Keratinocyte (primary cell): Measurements from ENCODE around the gene RBMS3. TPM values are rescaled to one million over a fixed set of nuclear protein-coding genes. Genes with fewer than 3 reads are reported as not detected.

ENCODE experiments used
- DNase-seq: peaks from one replicate; pipeline ENCODE4 v3.0.0-alpha.2; 2011; ENCODE audit warnings: low read depth, missing footprints, low spot score
- FAIRE-seq: peaks from 2 replicates; lab custom pipeline; 2011; peaks lifted over from hg19 to GRCh38; lab: Jason Lieb, UNC
- H2AFZ ChIP-seq: 2 replicates; pipeline ENCODE4 v1.6.0; 2012; ENCODE audit warnings: low read length, control low read depth, inconsistent platforms; ENCODE audit not compliant: control insufficient read depth
- H3K27ac ChIP-seq: 2 replicates; pipeline ENCODE4 v1.5.1; 2011; ENCODE audit warnings: low read length; ENCODE audit not compliant: control insufficient read depth, insufficient read depth
- H3K27me3 ChIP-seq: 3 replicates; pipeline ENCODE4 v1.6.0; 2011; ENCODE audit warnings: low read length; ENCODE audit not compliant: control insufficient read depth, insufficient read depth; ENCODE audit errors: extremely low read depth
- H3K36me3 ChIP-seq, 2 experiments: 2 replicates in 1 of 2; 3 replicates in 1 of 2; pipeline ENCODE4 v1.5.1; 2011; ENCODE audit warnings: low read length in 2 of 2, mild to moderate bottlenecking in 1 of 2; ENCODE audit not compliant: control insufficient read depth in 2 of 2, insufficient read depth in 2 of 2; ENCODE audit errors: extremely low read depth in 1 of 2
- H3K4me1 ChIP-seq: 3 replicates; pipeline ENCODE4 v1.5.1; 2011; ENCODE audit warnings: low read length; ENCODE audit not compliant: control insufficient read depth, insufficient read depth; ENCODE audit errors: extremely low read depth
- H3K4me2 ChIP-seq: 3 replicates; pipeline ENCODE4 v1.6.0; 2011; ENCODE audit warnings: low read depth, low read length; ENCODE audit not compliant: control insufficient read depth, insufficient read depth; ENCODE audit errors: extremely low read depth
- H3K4me3 ChIP-seq, 3 experiments: fragments of 200-600 bp in 1 of 3; sonication (generic) in 1 of 3; 2 replicates in 2 of 3; 3 replicates in 1 of 3; pipeline ENCODE4 v1.5.1; 2011 to 2016; ENCODE audit warnings: low read length in 3 of 3, mild to moderate bottlenecking in 3 of 3, control low read depth in 2 of 3, inconsistent platforms in 1 of 3, low read depth in 1 of 3, mixed read lengths in 1 of 3, mixed run types in 1 of 3, moderate library complexity in 1 of 3; ENCODE audit not compliant: control insufficient read depth in 2 of 3, insufficient read depth in 2 of 3; ENCODE audit errors: extremely low read depth in 1 of 3
- H3K79me2 ChIP-seq: 2 replicates; pipeline ENCODE4 v1.6.0; 2012; ENCODE audit warnings: low read length; ENCODE audit not compliant: control insufficient read depth, insufficient read depth
- H3K9ac ChIP-seq: 3 replicates; pipeline ENCODE4 v1.6.0; 2011; ENCODE audit warnings: low read length; ENCODE audit not compliant: control insufficient read depth, insufficient read depth; ENCODE audit errors: extremely low read depth
- H3K9me1 ChIP-seq: 3 replicates; pipeline ENCODE4 v1.6.0; 2011; ENCODE audit warnings: low read length; ENCODE audit not compliant: control insufficient read depth, insufficient read depth; ENCODE audit errors: extremely low read depth
- H3K9me3 ChIP-seq: 2 replicates; pipeline ENCODE4 v1.5.1; 2012; ENCODE audit warnings: low read depth, low read length; ENCODE audit not compliant: control insufficient read depth
- H4K20me1 ChIP-seq: 3 replicates; pipeline ENCODE4 v1.6.0; 2011; ENCODE audit warnings: low read length; ENCODE audit not compliant: control insufficient read depth, insufficient read depth; ENCODE audit errors: extremely low read depth
- CTCF ChIP-seq, 3 experiments: IDR thresholded peaks in 1 of 3; conservative IDR thresholded peaks in 1 of 3; optimal IDR thresholded peaks in 1 of 3; 2 replicates in 2 of 3; 3 replicates in 1 of 3; pipeline versions ENCODE3 to v1.5.1; 2011; ENCODE audit warnings: low read length in 3 of 3, mild to moderate bottlenecking in 3 of 3, moderate library complexity in 2 of 3, control low read depth in 1 of 3, inconsistent platforms in 1 of 3; ENCODE audit not compliant: insufficient read depth in 2 of 3; ENCODE audit errors: extremely low read depth in 1 of 3
- EZH2 ChIP-seq: IDR thresholded peaks from one replicate; pipeline ENCODE4 v1.6.1; 2012; ENCODE audit warnings: inconsistent platforms, mild to moderate bottlenecking, low read length, moderate library complexity
- dilution Hi-C: fragments of 300-500 bp; cut with MboI; formaldehyde crosslinking; loops from one replicate; pipeline ENCODE4 v1.7.0; 2020; ENCODE audit warnings: low sequenced_read_pairs; ENCODE audit not compliant: extremely low pct_ligation_motif_present
- polyA plus RNA-seq, 5 experiments: library from polyadenylated mRNA; depleted of rRNA in 3 of 5; stranded (reverse) in 3 of 5; stranded (forward) in 1 of 5; unstranded in 1 of 5; fragments of >200 nt; gene quantifications; 1 replicate in 1 of 5; 2 replicates in 3 of 5; 3 replicates in 1 of 5; pipeline versions ENCODE4 v1.2.1 to v1.2.3, GENCODE V29; 2011 to 2012; ENCODE audit warnings: missing spikeins in 2 of 5, low read depth in 1 of 5, low replicate concordance in 1 of 5

RBMS3 gene
- polyA plus RNA-seq, 1 donor (not counting 4 experiments of a cell fraction or from before 2014, with no cell fraction given): 2.3 TPM

- dilution Hi-C loops: no loop called here
- Histone ChIP-seq H3K9ac (no peak overlapping the region), H3K9me3 (no peaks in the 10 kb centered on the region), H3K4me1 (no peaks in the 10 kb centered on the region), H3K36me3 (no peaks in the 10 kb centered on the region), H3K9me1 (no peaks in the 10 kb centered on the region), H3K27me3 (no peaks in the 10 kb centered on the region), H3K79me2 (no peaks in the 10 kb centered on the region), H2AFZ (no peak overlapping the region), H3K27ac (no peak overlapping the region), H3K4me3 (no peak overlapping the region), H4K20me1 (no peaks in the 10 kb centered on the region), H3K4me2 (no peak overlapping the region)
- no peak for TF ChIP-seq EZH2
- no peak for TF ChIP-seq CTCF (optimal IDR thresholded peaks at IDR 0.05 in 1 of 3, IDR thresholded peaks at IDR 0.05 in 1 of 3, conservative IDR thresholded peaks at IDR 0.05 in 1 of 3; ENCODE audit: extremely low read depth in 1 of 3, insufficient read depth in 2 of 3, low read length in 3 of 3)
- DNase-seq: no peak
- peak; percentile 39 for FAIRE-seq
Observed at GRCh38 chr3:29344935-29345334, 64.1 kb downstream of the RBMS3 start.

- Histone ChIP-seq H3K27me3 (no peaks in the 10 kb centered on the region), H3K9me3 (no peaks in the 10 kb centered on the region), H2AFZ (no peak overlapping the region), H3K79me2 (no peaks in the 10 kb centered on the region), H4K20me1 (no peaks in the 10 kb centered on the region), H3K4me2 (no peak overlapping the region), H3K4me1 (no peaks in the 10 kb centered on the region), H3K27ac (no peak overlapping the region), H3K9me1 (no peaks in the 10 kb centered on the region), H3K4me3 (no peak overlapping the region), H3K9ac (no peak overlapping the region), H3K36me3 (no peaks in the 10 kb centered on the region)
- no peak for TF ChIP-seq CTCF (optimal IDR thresholded peaks at IDR 0.05 in 1 of 3, IDR thresholded peaks at IDR 0.05 in 1 of 3, conservative IDR thresholded peaks at IDR 0.05 in 1 of 3; ENCODE audit: extremely low read depth in 1 of 3, insufficient read depth in 2 of 3, low read length in 3 of 3)
- TF ChIP-seq EZH2: no peak
- no peak for DNase-seq
- dilution Hi-C loops: no loop called here
- FAIRE-seq: no peak
Observed at GRCh38 chr3:29345516-29346300, 64.8 kb downstream of the RBMS3 start.
